Right forelimb (tissue), 1 donor: ENCODE data around the gene AAGAB.

ENCODE experiments used
- DNase-seq: peaks from one replicate; pipeline ENCODE4 v3.0.0-alpha.2; 2018

The AAGAB gene

DNA sequence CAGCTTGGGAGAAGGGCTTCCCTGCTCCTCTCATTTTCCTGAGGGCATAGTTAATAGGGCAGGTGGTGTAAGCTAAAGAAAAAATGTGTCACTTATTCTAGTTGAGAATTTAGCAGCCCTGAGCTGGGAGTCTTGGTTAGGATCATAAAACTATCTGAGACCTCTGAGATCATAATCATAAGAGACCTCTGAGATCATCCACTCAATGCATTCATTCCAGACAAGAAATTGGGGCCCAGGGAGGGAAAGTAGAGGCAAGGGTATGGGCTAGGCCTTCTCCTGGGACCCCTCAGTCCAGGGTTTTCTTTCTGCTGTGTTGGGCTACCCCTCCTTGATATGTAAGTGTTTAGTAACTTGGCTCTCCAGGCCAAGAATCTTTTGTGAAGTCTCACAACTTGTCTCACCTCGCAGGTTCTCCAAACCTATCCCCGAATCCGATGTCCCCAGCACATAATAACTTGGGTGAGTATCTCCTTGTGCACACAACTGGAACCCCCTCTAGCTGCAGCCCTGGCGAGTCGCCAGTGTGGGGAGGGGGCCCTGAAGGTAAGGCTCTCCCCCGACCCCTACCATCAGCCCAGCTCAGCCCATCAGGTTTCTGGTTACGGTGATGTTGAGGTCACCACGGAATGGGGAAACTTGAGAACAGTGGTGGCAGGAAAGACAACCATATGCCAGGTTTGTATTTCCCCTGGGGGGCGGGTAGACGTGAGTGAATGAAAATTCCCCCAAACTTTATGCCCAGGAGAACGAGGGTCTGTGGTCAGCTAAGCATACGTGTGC is 84.1 kb downstream of the AAGAB start:
- DNase-seq = peak; percentile 32

DNA sequence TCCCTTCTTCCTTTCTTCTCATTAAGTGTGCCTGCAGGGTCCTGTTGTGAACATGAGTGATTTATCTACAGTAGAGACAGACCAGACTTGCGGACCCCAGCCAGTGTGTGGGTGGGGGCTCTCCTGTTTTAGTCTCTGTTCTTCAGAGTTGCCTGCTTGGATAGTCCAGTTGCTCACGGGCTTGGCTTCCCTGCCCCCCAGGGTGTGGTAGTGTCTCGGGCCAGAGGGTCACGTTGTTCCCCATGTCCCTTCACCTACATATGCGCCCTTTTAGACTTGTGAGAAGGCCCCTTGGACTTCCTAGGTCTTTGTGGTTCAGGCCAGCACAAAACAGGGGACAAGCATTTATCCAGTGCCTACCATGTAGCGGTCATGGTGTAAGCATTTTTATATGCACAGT is 85.8 kb downstream of the AAGAB start:
- no peak for DNase-seq

DNA sequence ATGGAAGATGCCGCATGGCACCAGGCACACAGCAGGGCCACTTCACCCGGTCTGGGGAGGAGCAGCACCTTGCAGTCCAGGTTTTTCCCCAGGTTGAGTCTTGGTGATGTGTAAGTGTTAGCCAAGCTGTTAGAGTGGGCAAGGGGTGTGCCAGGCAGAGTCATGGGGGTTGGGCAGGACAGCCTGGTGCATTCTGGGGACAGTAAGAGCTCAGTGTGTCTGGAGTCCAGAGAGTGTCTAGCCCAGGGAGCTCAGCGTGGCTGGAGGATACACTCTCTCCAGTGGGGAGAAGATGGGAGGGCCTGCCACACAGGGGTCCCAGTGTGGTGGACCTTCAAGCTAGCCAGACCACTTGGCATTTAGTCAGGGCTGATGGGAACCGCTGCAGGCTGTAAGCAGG is 87.4 kb downstream of the AAGAB start:
- peak; percentile 28 for DNase-seq

DNA sequence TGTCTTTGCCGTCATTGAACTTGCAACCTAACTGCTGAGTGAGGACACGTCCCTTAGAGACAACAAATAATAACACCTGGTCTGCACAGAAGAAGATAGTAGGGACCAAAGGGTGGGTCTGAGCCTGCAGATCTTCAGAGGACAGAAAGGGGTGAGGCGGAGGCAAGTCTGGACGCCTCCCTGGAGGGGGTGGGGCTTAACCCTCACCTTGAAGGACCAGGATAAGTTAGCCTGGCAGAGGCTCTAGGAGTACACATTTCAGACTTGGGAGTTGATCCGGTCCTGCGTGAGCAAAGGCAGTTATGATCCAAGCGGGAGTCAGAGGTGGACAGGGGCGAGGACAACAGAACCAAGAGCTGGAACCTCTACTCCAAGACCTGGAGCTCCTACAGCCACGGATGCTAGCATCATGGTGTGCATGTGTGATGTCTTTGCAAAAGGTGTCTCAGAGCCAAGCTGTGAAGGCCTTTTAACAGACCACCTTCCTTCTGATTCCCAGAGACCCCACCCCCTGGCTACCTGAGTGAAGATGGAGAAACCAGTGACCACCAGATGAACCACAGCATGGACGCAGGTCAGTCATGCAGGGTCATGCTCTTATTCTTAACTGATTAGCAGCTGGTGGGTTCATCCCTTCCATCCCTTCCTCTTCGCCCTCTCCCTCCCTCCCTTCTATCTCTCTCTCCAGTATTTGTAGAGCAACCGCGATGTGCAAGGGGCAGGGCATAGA is 88.0 kb downstream of the AAGAB start:
- no peak for DNase-seq

DNA sequence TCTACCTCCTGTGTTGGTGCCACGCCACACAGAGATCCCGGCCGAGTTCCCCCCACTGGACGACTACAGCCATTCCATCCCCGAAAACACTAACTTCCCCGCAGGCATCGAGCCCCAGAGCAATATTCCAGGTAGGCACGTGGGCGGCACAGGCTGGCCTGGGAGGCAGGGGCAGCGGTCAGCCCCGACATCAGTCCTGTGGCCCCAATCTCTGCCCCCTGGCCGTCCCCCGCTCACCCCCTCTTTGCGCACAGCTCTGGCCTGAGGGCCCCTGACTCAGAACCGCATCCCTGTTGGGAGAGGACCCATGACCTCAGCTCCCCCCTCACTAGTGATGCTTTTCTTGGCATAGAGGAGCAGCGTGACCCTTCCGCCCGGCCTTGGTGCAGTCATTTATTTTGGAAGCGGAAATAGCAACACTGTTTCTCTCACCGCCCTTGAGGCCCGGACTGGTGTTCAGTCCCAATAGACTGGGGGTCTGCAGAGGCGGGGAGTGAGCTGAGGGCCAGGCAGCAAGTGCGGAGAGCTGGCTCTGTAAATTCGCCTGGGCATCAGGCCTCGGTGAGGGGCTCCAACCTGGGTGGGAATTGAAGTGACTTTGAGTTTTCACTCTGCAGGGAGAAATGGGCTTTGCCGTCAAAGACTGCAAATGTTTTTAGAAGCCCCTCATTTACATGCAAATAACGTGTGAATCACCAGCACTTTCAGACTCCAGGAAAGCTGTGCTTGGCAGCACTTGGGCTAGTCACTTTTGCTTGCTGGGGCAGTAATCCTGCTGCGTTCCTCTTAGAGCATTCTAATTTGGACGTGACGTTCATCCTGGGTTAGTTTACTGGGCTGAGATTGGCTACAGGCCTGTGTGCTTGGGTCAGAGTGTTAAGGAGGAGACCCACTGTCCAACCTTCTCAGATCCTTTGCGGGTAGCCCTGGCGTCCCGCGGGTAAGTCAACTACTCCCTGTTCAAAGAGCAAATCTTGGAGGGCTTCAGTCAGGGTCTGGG is 88.9 kb downstream of the AAGAB start:
- peak; percentile 58 for DNase-seq

DNA sequence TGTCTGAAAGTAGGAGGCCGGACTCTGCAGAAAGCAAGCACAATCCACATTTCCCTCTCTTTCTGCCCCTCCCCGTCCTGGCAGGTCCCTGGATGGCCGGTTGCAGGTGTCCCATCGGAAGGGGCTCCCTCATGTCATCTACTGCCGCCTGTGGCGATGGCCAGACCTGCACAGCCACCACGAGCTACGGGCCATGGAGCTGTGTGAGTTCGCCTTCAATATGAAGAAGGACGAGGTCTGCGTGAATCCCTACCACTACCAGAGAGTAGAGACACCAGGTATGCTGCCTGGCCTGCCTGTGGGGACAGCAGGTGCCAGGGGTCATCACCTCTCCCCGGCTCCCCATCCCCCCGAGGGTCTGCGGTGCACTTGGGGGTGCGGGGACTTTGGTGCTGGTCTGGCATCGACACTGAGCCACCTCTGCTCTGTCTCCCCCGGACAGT is 89.6 kb downstream of the AAGAB start:
- DNase-seq = peak; percentile 34

DNA sequence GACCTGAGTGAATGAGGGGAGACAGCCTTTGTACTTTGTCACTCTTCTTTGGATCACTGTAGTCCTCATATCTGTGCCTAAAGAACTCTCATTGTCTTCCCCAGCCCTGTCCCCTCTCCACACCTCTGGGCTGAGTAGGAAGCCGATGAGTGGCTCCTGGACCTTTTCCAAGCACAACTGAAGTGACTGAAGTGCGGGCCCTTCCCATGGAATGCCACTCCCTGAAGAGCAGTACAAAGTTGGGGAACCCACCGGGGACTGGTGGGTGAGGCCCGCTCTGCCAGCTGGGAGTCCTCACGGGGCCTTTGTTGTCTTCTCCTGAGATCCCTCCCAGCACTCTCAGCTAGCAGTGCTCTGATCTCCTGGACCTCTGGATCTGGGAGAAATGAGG is 90.1 kb downstream of the AAGAB start:
- peak; percentile 32 for DNase-seq

DNA sequence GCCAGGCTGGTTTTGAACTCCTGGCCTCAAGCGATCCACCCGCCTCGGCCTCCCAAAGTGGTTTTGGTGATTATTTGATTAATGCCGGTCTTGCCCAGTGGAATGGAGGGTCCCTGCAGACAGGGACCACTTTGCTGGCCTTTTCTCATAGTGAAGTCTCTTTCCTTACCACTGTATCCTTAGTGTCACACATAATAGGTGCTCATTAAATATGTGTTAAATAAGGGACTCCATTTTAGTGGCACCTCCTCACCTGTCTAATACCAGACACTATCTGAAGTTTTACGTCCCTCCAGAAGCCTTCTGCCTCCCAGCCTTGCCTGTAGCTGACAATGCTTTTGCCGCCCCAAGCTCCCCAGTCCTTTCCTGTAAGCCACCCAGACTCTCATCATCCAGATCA is 91.3 kb downstream of the AAGAB start:
- DNase-seq = no peak

DNA sequence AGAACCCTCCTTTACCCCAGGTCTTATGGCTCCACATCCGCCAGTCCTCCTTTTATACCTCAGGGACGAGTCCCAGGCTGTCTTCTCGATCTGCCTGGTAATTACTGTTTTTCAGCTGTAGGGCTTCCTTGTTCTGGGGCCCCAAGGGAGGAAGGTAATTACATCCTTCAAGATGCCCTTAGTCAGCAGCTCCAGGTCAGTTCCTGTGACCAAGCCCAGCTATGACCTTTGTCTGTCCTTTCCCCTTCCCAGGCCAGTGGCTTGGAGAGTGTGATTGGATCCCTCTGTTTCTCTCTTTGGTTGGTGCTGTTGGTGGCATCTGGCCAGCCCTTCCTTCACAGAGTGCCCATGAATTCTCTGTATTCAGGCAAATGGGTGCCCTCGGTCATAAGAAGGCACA is 92.6 kb downstream of the AAGAB start:
- peak; percentile 32 for DNase-seq

DNA sequence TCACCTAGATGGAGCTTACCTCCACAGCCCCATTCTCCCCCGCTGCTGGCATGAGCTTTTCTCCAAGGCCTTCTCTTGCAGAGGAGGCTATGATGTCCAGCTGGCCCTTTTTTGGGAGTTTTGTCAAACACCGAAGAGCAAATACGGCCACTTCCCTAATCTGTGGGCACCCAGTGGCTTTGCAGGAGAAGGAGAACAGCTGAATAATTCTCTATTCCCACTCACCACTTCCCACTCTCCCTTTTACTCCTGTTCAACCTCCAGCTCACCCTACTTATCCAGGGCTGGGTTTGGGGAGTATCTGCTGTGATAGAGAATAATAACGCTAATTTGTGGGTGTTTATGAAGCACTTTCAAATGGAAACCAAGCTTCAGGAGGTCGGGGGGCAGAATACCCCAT is 93.0 kb downstream of the AAGAB start:
- DNase-seq = peak; percentile 20

DNA sequence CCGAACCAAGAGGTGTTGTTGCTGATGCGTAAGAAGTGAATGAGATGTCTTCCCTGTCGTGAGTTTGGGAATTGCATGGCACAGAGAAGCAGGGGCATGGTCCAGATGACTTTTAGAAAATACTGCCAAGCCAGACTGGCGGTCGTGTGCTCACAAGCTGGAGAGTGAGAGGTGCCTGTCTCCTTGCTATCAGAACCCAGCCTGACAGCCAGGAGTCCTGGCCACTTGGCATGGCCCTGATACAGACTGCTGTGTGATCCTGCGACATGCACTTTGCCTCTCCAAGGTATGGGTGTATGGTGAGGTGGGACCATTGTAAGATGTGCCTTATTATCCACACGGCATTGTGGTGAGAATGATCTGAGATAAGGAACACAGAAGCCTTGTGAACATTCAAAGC is 96.1 kb downstream of the AAGAB start:
- DNase-seq = peak; percentile 34

DNA sequence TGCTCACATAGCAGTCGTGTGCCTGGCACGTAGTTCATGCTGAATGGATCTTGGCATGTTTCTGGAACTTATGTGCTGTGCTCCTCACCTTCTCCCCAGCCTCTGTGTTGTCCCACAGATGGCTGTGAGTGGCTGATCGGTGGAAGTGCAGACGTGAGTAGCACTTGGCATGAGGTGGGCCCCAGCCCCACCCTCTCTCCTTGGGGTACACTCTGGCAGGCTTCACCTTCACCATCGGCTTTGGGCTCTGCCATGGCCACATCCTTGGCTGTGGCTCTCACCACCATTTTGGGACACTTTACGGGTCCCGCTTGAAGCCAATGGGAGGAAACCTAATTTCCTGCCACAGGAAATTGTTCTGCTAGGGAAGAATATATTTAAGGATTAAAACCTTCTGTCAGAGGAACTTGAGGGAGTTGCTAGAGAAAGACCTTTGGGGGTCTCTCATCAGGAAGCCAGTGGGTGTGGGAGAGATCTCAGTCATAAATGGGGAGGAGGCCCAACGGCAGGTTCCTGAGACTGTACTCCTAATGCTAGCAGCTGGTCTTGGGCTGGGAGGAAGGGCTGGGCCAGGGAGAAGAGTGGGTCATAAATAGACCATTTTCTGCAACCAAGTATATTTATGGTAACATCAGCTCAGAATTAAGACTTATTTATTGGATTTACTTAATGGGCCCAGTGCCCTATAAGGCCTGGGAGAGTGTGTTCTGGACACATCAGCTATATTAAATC is 96.8 kb downstream of the AAGAB start:
- DNase-seq = peak; percentile 45

DNA sequence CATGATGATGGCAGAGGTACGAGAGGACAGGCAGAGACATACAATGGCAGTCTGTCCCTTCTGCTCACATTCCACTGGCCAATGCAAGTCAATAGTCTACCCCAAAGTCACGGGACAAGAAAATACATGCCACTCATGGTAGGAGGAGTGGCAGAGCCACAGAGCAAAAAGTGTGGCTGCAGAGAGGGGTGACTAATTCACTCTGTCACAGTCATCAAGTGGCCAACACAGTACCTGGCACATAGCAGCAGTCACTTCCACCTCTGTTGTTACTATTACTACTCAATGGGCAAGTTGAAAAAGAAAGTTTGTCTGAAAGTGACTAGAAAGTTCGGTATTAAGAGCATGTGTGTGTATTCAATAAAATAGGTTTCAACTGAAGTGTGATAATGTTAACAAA is 97.6 kb downstream of the AAGAB start:
- DNase-seq = peak; percentile 17

DNA sequence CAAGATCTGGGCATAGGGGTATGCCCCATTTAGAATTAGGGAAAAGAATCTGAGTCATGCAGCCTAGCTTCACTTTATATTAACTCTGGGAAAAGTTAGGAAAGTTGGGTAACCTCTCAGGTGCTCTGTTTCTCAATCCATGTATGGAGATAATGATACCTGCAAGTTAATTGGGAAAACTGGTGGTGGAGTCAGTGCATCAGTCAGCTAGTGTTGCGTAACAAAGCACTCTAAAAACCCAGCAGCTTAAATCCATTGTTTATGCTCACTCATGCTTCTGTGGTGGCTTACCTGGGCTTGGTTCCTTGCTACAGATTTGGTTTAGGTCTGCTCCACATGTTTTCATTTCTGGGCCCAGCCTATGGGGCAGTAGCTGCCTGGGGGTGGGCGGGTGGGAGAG is 98.0 kb downstream of the AAGAB start:
- peak; percentile 2 for DNase-seq

DNA sequence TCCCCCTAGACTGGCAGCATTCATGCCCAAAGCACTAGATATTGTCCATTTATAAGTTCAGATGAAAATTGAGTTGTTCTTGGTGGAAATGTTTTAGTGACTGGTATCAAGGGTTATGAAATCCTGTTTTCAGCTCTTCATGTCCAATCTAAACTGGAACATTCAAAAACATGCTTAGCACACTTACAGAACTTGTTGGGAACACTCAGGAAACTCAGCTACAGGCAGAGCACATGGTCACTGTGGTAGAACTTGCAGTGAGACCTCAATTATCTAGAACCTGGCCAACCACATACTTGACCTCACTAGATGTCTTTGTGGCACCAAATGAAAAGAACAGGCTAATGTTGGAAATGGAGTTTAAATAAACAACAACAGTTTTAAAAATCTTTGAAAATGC is 100.2 kb downstream of the AAGAB start:
- DNase-seq = no peak

DNA sequence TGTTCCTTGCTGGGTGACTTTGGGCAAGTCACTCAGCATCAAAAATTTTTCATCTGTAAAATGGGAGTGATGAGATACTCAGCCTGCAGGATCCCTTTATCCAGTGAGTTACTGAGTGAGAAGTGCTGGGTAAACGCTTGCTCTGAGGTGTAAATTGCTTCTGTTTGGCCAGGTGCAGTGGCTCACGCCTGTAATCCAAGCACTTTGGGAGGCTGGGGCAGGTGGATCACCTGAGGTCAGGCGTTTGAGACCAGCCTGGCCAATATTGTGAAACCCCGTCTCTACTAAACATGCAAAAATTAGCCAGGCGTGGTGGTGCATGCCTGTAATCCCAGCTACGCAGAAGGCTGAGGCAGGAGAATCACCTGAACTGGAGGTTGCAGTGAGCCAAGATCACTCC is 101.4 kb downstream of the AAGAB start:
- peak; percentile 11 for DNase-seq

DNA sequence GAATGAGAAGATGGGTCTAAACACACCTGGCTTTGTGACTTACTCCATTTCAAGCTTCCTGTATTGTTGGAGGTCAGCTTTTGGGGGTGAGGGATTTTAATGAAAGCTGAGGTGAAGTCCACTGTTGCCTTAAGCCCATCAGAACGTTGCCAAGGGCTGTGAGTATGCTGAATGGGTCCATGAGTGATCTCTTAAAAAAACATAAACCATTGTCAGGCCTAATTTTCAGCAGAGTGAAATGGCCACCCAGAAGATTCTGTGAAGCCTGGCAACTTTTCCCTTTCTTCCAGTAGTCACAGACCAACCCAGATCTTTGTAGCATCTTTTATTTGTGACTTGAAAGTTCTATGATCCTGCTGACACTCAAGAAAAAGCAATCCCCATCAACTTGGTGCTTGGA is 102.0 kb downstream of the AAGAB start:
- peak; percentile 21 for DNase-seq
